HG02981 (cell line): ENCODE measurements around the gene TFF1.
"Not testable (repeated sequence)": the region's sequence is repeated elsewhere in the genome, so short reads cannot be mapped to it uniquely, and the experiment has no call there.

ENCODE experiments used
- ATAC-seq: cut with Tn5 transposase; IDR thresholded peaks from one replicate; pipeline ENCODE4 v1.9.1; 2021; ENCODE audit warnings: mild to moderate bottlenecking, moderate library complexity; ENCODE audit not compliant: unreplicated experiment

The TFF1 gene

GRCh38 chr21:42366292-42367010 lies at the start of gene TFF1:
TSS of gene TFF1 (minus strand) at chr21:42366535. CDS start at chr21:42366495, 40 bp downstream.
- no peak for ATAC-seq

DNA sequence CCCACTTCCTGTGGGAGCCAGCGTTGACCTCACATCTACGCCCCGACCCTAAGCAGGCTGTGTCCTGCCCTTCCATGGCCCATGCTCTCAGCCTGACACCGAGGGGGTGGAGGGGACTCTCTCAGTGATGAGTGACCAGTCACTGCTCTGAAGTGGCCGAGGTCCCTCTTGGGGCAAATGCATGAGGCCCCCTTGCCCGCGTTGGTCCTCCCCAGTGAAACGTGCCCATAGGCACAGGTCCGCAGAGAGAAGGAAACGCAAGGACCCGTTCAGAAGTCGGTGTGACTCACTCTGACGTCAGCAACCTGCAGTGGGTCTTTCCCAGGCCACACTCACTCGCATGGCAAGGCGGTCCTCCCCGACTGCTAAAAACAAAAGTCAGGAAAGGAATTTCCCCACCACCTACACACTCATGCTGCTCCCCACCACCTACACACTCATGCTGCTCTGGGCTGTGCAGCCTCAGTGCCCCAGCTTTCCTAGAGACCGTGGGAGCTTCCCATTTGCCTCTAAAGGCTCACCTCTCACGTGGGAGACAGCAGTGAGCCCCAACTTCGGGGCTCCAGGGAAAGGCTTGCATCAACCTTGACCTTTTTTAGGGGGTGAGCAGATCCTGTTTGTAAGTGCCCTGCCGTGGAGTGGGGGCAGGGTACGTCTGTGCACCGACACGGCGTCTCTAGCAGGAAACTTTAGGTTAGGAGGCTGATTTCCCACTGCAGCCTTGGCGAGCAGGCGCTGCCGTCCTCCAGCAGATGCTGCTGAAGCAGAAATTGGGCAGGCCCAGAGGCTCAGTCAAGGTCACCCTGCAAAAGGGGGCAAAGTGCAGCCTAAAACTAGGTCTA lies 48.8 kb upstream of the TFF1 start:
- peak; percentile 60 for ATAC-seq

- no peak for ATAC-seq
Observed at GRCh38 chr21:42414553-42414927, 48.2 kb upstream of the TFF1 start.

DNA sequence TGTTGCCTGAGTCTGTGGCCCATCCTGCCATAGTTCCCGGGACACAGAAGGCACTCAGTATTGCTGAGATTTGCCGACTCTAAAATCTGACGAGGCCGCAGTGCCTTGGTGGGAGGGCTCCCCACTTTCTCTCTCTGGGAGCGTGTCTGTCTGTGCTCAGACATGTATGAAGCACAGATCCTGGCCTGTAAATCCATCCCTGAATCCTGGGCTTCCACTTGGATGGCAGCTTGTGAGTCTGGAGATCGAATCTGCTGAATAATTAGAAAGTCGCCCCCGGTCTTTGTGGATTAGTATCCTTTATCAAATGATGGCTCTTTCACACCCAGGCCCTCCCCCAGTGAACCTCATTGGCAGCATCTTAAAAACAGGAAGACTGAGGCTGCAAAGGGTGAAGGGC lies 47.7 kb upstream of the TFF1 start:
- ATAC-seq = no peak

DNA sequence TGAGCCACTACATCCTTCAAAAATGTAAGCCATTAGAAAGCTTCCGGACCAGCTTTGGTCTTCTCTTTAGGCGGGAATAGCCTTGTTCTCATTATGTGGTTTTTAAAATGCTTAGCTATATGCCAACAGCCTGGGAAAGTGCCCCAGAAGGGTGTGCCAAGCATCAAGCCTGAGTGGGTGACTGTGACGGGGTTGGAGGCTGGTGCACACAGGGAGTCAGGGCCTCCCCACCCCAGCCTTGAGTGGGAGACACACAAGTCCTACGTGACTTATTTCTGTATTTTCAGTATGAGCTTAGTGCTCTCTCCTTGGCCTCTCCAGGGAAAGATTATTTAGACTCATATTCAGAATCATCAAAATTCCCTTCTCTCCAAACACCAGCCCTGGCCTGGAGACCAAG lies 47.2 kb upstream of the TFF1 start:
- no peak for ATAC-seq

- ATAC-seq = no peak
Observed at GRCh38 chr21:42413093-42413492, 46.8 kb upstream of the TFF1 start.

DNA sequence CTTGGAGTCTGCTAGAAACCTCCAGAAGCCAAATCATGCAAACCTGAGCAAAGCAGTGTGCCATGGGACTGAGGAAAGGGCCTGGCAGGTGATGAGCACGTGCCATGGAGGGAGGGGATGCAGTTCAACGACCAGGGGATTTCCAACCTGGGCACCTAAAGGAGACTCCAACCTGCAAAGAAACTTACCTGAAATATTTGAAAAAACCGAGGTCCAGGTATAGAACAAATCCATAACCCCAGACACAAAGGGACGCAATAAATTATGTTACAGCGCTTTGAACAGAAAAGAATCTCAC lies 46.2 kb upstream of the TFF1 start:
- ATAC-seq = no peak

- ATAC-seq = no peak
Observed at GRCh38 chr21:42411891-42412635, 45.7 kb upstream of the TFF1 start.

- ATAC-seq = no peak
Observed at GRCh38 chr21:42411197-42411869, 45.0 kb upstream of the TFF1 start.

DNA sequence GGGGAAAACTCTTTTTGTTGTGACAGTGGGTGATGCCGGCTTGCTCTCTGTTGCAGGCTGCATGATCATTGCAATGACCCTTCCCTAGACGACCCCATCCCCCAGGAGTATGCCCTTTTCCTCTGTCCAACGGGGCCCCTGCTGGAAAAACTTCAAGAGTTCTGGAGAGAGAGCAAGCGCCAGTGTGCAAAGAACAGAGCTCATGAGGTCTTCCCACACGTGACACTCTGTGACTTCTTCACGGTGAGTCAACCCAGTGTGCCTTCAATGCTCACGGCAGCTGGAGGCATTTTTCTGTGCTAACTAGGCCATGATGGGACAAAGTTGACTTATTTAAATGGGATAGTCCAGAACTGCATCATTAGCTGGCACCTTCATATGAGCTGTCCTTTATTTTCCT lies 43.0 kb upstream of the TFF1 start:
- ATAC-seq = no peak

- ATAC-seq = not testable (repeated sequence)
Observed at GRCh38 chr21:42408718-42409117, 42.4 kb upstream of the TFF1 start.

- no peak for ATAC-seq
Observed at GRCh38 chr21:42407476-42407875, 41.1 kb upstream of the TFF1 start.

DNA sequence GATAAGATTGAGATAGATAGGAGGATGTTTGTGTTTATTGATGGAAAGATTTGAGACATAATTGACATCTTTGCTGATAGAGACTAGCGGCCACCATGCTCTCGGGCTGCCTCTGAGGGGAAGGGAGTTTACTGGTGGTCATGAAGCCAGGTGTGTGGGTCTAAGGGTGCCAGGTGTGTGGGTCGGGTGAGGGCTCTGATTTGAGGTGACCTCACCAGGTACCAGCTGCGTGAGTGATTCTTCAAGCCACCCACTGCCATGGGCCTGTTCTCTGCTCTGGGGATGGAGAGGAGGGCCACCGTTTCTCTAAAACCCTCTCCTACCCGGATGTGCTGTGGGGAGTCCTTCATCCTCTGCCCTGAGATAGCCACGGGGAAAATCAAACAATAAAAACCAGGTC lies 40.5 kb upstream of the TFF1 start:
- ATAC-seq = no peak

- ATAC-seq = no peak
Observed at GRCh38 chr21:42406201-42406621, 39.9 kb upstream of the TFF1 start.

- ATAC-seq = no peak
Observed at GRCh38 chr21:42405064-42406013, 39.0 kb upstream of the TFF1 start.

- no peak for ATAC-seq
Observed at GRCh38 chr21:42404539-42404938, 38.2 kb upstream of the TFF1 start.

- ATAC-seq = no peak
Observed at GRCh38 chr21:42403611-42404231, 37.4 kb upstream of the TFF1 start, which contains the start of gene UBASH3A. TSS of gene UBASH3A (plus strand) at chr21:42403902. CDS start at chr21:42403946, 44 bp downstream.

DNA sequence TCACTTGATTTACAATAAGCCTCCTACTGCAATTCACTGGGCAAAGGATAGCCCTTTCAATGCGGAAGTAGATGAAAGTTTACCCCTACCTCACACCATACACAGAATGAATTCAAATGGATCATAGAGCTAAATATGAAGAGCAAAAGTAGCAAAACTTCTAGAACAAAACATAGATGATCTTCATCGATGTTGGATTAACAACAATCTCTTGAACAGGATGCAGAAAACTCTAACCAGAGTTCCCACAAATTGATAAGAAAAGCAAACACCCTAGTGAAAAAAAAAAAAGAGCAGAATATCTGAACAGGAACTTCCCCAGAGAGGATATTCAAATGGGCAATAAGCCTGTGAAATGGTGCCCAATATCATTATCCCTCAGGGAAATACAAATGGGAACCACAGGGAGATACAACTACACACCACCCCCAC lies 35.5 kb upstream of the TFF1 start:
- ATAC-seq = no peak

- no peak for ATAC-seq
Observed at GRCh38 chr21:42401154-42401553, 34.8 kb upstream of the TFF1 start.
